IPS-18c (cell line): ENCODE results near the gene SP7.
A peak's percentile ranks its signal among the peaks of the same experiment; 100 is the strongest.
"Not testable (repeated sequence)": the region's sequence is repeated elsewhere in the genome, so short reads cannot be mapped to it uniquely, and the experiment has no call there.

ENCODE experiments used
- H3K4me3 ChIP-seq: 2 replicates; pipeline ENCODE4 v1.7.0; 2013; ENCODE audit warnings: low read depth, mild to moderate bottlenecking, low read length, moderate library complexity; ENCODE audit not compliant: insufficient read depth
- H3K9me3 ChIP-seq: one replicate; pipeline ENCODE4 v1.6.1; 2013; ENCODE audit warnings: mild to moderate bottlenecking, low read length, moderate library complexity; ENCODE audit not compliant: control insufficient read depth, insufficient read depth

Gene SP7

DNA sequence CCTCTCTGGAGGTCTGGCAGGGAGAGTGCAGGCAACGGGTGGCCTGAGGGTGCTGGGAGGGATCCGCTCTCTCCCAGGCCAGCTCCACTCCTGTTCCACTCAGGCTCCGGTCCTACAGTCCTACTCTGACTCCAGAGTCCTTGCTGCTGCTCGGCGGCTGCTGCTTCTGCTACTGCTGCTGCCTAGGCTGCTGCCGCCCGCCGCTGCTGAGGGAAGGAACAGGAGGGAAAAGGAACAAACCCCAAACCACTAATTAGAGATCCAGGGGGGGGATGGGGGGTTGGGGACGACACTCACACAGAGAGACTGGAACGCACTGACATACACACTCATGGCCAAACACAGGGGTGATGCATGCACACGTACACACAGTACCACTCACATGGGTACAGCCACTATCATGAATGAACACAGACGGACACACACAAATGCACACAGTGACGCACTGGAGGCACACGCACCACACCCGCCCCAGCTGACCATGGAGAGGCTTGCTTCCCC, at the start of gene SP7:
TSS of gene SP7 (minus strand) at position 174 of the 501 bp plus-strand sequence. CDS start 708 bp downstream, outside the sequence.
- 0 out of 2 replicates have a peak within 1 kb of the TSS, but pooled peaks have one; percentile 9 for H3K4me3 ChIP-seq
- no peaks in the 10 kb centered on the region for H3K9me3 ChIP-seq

DNA sequence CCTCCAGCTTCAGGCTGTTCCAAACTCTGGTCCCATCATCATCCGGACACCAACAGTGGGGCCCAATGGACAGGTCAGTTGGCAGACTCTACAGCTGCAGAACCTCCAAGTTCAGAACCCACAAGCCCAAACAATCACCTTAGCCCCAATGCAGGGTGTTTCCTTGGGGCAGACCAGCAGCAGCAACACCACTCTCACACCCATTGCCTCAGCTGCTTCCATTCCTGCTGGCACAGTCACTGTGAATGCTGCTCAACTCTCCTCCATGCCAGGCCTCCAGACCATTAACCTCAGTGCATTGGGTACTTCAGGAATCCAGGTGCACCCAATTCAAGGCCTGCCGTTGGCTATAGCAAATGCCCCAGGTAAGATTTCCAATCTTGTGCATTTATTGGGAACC, 47.1 kb upstream of the SP7 start:
- Histone ChIP-seq H3K4me3 (no peak overlapping the region; the same call in 1 of the 2 replicates), H3K9me3 (no peaks in the 10 kb centered on the region)

DNA sequence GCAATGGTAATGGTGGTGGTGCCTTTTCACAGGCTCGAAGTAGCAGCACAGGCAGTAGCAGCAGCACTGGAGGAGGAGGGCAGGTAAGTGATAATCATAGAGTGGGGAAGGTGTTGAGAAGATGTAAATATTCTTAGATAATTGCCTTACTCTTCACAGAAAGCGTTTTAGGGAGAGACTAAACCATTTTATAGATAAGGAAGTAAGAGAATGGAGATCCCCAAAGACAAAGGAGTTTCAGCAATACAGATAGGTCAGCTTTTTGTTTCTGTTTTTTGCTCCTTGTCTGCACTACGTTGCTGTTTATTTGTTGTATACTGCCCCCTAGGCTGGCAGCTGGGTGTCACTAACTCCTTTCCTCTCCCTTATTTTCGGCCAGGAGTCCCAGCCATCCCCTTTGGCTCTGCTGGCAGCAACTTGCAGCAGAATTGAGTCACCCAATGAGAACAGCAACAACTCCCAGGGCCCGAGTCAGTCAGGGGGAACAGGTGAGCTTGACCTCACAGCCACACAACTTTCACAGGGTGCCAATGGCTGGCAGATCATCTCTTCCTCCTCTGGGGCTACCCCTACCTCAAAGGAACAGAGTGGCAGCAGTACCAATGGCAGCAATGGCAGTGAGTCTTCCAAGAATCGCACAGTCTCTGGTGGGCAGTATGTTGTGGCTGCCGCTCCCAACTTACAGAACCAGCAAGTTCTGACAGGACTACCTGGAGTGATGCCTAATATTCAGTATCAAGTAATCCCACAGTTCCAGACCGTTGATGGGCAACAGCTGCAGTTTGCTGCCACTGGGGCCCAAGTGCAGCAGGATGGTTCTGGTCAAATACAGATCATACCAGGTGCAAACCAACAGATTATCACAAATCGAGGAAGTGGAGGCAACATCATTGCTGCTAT, 45.8 kb upstream of the SP7 start:
- H3K4me3 ChIP-seq, result peak overlapping the region; percentile 50; the same call in 1 of the 2 replicates
- H3K9me3 ChIP-seq, result no peaks in the 10 kb centered on the region

DNA sequence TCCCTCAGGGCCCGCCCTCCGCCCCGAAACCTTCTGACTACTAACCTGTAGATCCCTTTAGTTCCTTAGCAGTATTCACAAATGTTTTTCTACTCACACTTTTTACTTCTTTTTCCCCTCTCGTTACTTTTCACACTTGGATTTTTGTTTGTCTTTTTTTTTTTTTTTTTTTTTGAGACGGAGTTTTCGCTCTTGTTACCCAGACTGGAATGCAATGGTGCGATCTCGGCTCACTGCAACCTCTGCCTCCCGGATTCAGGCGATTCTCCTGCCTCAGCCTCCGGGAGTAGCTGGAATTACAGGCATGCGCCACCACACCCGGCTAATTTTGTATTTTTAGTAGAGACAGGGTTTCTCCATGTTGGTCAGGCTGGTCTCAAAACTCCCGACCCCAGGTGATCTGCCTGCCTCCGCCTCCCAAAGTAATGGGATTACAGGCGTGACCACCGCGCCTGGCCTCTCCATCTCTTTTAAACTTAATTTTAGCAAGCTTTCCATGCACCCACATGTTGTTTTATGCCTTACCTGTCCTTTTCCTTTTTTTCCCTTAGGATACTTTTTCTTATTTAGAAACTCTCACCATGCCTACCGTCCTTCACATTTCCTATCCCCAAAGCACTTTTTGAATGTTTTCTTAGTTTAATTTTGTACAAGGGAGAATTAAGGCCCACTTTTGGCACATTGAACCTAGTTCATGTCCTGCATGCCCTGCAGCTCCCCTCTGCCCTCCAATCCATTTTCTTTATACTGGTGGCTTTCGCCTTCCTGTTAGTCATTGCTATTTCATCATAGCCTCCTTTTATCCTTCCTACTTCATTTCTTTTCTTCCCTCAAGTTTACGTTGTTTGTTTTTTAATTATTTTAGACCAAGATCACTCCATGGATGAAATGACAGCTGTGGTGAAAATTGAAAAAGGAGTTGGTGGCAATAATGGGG, 44.9 kb upstream of the SP7 start:
- peak overlapping the region; percentile 50 for H3K4me3 ChIP-seq
- no peaks in the 10 kb centered on the region for H3K9me3 ChIP-seq

DNA sequence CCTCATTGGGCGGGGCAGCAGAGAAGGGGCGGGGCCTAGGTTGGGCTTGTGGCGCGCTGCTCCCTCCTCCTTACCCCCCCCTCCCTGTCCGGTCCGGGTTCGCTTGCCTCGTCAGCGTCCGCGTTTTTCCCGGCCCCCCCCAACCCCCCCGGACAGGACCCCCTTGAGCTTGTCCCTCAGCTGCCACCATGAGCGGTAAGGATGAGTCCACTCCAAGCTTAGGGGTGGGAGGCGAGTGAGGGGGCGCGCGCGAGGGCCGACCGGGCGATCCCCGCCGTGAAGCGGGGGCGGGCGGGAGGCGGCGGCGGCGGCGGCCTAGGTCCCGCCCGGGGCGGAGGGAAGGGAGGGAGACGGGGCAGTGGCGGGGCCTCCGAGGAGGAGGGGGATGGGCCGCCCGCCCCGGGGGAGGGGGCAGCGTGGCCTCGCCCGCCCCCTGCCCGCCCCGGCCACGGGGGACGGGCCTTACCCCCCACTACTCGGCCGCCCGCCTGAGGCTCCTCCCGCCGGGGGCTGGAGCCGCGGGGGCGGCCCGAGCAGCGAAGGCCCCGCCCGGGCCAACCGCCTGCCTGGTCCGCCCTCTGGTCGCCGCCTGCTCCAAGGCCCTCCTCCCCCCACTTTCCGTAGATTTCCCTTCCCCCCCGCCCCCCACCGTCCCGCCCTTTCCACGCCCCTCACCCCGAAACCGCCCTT, 44.1 kb upstream of the SP7 start, which contains the start of gene SP1:
TSS of gene SP1 (plus strand) at position 73 of the 690 bp plus-strand sequence. CDS start at position 189, 116 bp downstream.
- H3K4me3 ChIP-seq, result peak within 1 kb of the TSS; percentile 50

DNA sequence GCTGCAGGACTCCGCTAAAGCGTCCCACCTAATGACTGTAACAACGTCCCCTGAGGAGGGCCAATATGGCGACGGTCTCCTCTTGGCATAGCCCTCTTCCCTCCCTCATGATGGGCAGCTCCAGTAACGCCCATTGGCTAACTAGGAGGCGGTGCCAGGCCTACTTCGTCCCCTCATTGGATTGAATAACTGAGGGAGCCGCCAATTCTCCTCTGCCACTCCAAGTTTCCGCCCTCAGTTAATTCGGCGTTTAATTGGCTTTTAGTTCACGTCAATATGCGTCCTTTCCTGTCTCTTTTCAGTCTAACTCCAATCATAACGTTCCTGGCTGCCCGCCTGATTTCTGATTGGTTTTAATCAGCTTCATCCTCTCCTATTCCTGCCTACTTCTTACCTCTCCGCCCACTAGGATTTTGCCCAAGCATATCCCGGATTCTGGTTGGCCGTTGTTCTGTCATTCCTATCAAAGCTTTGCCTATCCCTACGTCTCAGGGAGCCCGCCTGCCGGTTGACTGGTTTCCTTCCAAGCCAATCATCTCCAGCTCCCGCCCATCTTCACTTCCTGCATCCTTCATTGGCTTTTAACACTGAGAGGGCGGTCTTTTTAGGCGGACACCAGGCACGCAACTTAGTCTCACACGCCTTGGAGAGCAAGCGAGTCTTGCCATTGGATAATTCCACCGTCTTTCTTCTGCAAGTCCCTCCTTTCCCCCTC, 43.4 kb upstream of the SP7 start:
- H3K9me3 ChIP-seq, result no peaks in the 10 kb centered on the region

More for the DNA sequence above, 44.1 kb upstream of the SP7 start, which contains the start of gene SP1:
- H3K9me3 ChIP-seq, result no peaks in the 10 kb centered on the region

DNA sequence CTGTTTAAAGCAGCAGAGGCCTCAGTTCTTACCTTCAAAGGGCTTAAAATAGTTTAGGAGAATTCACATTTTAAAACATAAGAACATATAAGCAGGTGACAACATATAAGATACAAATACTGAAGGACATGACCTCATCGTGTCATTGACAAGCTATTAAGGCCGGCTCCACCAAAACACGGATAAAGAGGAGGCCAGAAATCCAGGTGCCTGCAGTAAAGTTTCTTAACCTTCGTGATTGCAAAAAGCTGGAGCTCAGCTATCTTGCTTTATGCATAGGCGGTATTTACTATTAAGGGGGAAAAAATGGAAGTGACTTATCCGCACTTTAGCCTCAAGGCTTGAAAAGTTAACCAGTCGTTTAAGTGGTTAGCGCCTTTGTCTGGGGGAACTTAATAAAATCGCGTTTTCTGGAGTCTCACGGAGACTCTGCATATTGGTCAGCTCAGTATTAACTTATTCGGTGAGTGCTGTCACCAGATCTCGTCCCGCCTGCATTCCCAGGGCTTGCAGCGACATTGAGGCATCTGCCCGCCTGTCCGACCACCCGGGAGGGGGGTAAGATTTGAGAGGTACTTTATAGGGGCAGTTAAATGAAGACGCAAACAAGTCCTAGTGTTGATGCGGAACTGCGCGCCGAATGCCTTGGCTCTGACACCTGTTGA, 42.7 kb upstream of the SP7 start:
- H3K4me3 ChIP-seq, result peak overlapping the region; percentile 50

More for the DNA sequence above, 43.4 kb upstream of the SP7 start:
- peak overlapping the region; percentile 50 for H3K4me3 ChIP-seq

DNA sequence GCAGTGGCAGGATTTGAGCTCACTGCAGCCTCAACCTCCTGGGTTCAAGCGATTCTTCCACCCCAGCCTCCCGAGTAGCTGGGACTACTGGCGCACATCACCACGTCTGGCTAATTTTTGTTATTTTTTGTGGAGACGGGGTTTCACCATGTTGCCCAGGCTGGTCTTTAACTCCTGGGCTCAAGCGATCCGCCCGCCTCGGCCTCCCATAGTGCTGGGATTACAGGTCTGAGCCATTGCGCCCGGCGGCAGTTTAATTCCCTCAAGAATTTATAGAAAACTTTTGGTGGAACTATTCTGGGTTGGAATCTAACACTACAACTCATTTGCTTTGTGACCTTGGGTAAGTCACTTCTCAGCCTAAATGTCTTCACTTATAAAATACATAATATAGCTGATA, 42.1 kb upstream of the SP7 start:
- Histone ChIP-seq H3K4me3 (no peak overlapping the region), H3K9me3 (no peaks in the 10 kb centered on the region)

More for the DNA sequence above, 42.7 kb upstream of the SP7 start:
- H3K9me3 ChIP-seq, result no peaks in the 10 kb centered on the region

DNA sequence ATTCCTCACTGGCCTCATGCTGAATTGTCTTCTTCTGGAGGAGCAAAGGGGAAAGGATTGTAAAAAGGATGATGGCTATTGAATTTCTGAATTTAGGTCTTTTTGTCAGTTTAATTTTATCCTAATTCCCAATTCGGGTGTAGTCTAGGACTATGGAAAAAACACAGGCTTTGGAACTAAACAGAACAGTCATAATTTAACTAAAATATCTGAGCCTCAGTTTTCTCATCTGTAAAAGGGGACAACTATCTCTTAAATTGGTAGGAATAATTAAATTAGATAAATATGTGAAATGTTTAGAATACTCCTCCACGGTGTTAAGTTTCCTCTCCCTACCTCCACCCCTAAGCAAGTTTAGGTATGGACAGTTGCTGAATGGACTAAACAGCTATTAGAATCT, 40.6 kb upstream of the SP7 start:
- no peaks in the 10 kb centered on the region for H3K9me3 ChIP-seq
- H3K4me3 ChIP-seq, result no peak overlapping the region

DNA sequence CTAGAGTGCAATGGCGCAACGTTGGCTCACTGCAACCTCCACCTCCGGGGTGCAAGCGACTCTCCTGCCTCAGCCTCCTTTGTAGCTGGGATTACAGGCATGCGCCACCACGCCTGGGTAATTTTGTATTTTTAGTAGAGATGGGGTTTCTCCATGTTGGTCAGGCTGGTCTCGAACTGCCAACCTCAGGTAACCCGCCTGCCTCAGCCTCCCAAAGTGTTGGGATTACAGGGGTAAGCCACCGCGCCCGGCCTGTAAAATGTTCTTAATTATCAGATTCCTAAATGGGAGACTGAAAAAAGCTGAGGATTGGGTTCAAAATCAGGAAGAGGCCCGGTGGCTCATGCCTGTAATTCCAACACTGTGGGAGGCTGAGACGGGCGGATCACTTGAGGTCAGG, 38.1 kb upstream of the SP7 start:
- not testable (repeated sequence) for H3K4me3 ChIP-seq

DNA sequence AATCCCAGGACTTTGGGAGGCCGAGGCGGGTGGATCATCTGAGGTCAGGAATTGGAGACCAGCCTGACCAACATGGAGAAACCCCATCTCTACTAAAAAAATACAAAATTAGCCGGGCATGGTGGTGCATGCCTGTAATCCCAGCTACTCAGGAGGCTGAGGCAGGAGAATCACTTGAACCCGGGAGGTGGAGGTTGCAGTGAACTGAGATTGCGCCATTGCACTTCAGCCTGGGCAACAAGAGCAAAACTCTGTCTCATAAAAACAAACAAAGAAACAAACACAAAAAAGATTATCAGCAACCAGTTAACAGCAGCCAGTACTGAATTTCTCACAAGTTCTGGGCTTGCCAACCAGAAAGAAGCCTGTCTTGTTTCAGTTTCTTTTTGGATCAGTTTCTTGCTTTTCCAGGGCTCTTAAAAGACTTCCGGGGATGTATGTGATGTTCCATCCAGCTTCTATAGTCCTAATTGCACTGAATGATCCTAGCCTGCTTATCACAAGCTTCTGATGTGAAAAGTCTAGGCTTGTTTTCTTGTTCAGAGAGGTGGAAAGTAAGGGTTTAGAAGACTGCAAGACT, 37.5 kb upstream of the SP7 start:
- not testable (repeated sequence) for H3K9me3 ChIP-seq, H3K4me3 ChIP-seq

More for the DNA sequence above, 38.1 kb upstream of the SP7 start:
- not testable (repeated sequence) for H3K9me3 ChIP-seq

DNA sequence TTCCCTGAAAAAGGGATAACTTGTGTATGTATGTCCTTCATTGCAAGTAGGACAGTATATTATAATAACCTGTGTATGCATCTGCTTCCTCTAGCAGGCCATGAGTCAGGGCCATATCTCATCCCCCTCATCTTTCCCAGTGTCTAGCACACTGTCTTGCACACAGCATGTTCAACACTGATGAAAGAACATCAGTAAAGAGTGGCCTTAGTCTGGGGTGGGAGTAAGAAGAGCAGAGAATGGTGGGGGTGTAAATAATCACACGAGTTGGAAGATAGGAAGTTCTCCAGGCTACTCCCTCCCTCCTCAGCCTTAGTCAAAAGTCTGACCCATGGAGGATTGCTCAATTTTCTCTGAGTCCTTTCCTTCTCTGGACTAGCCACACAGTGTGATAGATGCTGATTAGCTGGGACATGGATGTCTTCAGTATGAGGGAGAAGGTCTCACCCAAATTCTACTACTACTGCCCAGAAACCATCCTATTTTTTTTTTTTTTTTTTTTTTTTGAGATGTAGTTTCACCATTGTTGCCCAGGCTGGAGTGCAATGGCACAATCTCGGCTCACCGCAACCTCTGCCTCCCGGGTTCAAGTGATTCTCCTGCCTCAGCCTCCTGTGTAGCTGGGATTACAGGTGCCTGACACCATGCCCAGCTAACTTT, 29.2 kb upstream of the SP7 start:
- Histone ChIP-seq H3K4me3 (no peak overlapping the region), H3K9me3 (no peaks in the 10 kb centered on the region)

DNA sequence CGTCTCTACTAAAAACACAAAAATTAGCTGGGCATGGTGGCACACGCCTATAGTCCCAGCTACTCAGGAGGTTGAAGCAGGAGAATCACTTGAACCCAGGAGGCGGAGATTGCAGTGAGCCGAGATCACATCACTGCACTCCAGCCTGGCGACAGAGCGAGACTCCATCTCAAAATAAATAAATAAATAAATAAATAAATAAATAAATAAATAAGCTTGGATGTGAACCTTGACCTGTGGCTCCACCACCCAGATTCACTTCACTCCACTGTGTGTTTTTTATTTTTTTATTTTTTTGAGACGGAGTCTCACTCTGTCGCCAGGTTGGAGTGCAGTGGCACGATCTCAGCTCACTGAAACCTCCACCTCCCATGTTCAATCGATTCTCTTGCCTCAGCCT, 25.5 kb upstream of the SP7 start:
- not testable (repeated sequence) for H3K9me3 ChIP-seq, H3K4me3 ChIP-seq

DNA sequence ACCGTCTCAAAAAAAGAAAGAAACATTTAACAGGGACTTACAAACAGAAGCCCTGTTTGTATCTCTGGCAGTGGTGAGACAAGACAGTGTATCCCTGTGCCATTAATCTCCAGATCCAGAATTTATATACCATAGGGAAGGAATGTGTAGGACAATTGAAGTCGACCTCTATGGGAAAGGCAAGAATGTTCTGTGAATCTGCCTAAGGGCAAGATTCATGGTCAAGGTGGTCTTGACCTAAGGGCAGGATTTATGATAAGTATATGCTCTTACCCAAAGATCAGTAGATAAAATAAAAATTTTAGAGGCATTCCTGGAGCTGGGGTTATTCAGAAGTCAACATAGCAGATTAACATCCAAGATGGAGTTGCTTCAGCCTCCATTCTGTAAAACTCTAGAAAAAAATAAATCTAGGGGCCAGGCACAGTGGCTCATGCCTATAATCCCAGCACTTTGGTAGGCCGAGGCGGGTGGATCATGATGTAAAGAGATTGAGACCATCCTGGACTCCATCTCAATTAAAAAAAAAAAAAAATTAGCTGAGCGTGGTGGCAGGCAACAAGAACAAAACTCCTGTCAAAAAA, 22.8 kb upstream of the SP7 start:
- H3K4me3 ChIP-seq, result no peak overlapping the region
- H3K9me3 ChIP-seq, result no peaks in the 10 kb centered on the region

DNA sequence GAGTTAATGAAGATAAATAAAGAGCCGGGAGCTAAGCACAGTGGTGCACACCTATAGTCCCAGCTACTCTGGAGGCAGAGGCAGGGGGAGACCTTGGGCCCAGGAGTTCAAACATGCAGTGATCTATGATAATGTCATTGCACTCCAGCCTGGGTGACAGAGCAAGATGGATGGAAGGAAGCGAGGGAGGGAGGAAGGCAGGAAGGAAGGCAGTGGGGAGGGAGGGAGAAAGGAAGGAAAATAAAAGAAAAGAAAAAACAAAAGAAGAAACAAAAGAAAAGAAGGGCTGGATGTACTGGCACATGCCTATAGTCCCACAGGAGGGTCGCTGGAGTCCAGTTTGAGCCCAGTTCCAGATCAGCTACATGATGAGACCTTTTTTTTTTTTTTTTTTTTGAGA, 19.0 kb upstream of the SP7 start:
- Histone ChIP-seq H3K9me3 (no peaks in the 10 kb centered on the region), H3K4me3 (no peak overlapping the region)
